HL-60 (cell line): ENCODE data around the gene KCNN4.

Experiments
- DNase-seq, 2 experiments: peaks; one replicate each; pipeline ENCODE4 v3.0.0-alpha.2; 2010 to 2020; ENCODE audit warnings: low read depth in 1 of 2, low spot score in 1 of 2
- H3K27ac ChIP-seq: fragments of 250-450 bp; sonication (Bioruptor Pico); replicated peaks from 2 replicates; pipeline ENCODE4 v1.5.1; 2020; ENCODE audit warnings: mild to moderate bottlenecking, moderate library complexity
- H3K27me3 ChIP-seq: fragments of 250-450 bp; sonication (Bioruptor Pico); 2 replicates; pipeline ENCODE4 v1.5.1; 2021; ENCODE audit warnings: mild to moderate bottlenecking, moderate library complexity; ENCODE audit not compliant: insufficient read depth, poor library complexity, severe bottlenecking
- H3K4me3 ChIP-seq: replicated peaks from 2 replicates; pipeline ENCODE4 v1.5.1; 2011; ENCODE audit warnings: mild to moderate bottlenecking, control low read depth, low read length; ENCODE audit not compliant: insufficient read depth
- GABPA ChIP-seq: IDR thresholded peaks from 2 replicates; pipeline ENCODE4 v1.6.1; 2012; ENCODE audit warnings: low read depth
- POLR2AphosphoS5 ChIP-seq: IDR thresholded peaks from 2 replicates; pipeline ENCODE4 v1.6.1; 2012; ENCODE audit warnings: low read depth
- SPI1 ChIP-seq: IDR thresholded peaks from 2 replicates; pipeline ENCODE4 v1.6.1; 2012; ENCODE audit warnings: low read depth, mild to moderate bottlenecking, borderline replicate concordance
- TF ChIP-seq, protein P1 (sequence below): IDR thresholded peaks from one replicate; pipeline ENCODE4 v1.5.1; 2011; ENCODE audit warnings: low read length, control low read depth, inconsistent platforms; ENCODE audit not compliant: insufficient read depth
- TF ChIP-seq, protein P2 (sequence below): IDR thresholded peaks from 2 replicates; pipeline ENCODE4 v1.6.1; 2012; ENCODE audit warnings: low read depth; ENCODE audit not compliant: insufficient replicate concordance

KCNN4 gene

DNA sequence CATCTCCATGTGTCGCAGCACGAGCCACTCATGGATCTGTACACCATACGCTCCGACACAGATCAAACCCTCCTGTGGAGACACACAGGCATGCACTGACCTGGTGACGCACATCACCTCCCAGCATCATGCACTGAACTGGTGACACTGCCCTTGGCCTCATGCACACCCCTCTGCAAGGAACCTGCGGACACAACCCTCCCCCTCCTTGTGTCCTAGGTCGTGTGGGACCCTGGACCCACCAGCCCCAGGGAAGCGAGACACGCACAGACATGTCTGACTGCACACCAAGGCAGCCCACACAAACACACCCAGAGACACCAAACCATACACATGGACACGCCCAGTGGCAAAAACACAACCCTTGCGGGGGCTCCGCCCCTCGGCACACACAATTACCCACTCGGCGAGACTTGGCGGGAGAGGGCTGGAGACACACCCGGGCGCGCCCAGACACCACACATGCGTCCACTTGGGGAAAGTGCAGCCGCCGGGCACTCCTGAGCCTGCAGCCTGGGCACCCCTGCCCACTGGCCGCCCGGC, 2.0 kb upstream of the KCNN4 start:
- DNase-seq, result no peak
- TF ChIP-seq, protein P1, sequence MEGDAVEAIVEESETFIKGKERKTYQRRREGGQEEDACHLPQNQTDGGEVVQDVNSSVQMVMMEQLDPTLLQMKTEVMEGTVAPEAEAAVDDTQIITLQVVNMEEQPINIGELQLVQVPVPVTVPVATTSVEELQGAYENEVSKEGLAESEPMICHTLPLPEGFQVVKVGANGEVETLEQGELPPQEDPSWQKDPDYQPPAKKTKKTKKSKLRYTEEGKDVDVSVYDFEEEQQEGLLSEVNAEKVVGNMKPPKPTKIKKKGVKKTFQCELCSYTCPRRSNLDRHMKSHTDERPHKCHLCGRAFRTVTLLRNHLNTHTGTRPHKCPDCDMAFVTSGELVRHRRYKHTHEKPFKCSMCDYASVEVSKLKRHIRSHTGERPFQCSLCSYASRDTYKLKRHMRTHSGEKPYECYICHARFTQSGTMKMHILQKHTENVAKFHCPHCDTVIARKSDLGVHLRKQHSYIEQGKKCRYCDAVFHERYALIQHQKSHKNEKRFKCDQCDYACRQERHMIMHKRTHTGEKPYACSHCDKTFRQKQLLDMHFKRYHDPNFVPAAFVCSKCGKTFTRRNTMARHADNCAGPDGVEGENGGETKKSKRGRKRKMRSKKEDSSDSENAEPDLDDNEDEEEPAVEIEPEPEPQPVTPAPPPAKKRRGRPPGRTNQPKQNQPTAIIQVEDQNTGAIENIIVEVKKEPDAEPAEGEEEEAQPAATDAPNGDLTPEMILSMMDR, result no peak
- TF ChIP-seq, protein P2, sequence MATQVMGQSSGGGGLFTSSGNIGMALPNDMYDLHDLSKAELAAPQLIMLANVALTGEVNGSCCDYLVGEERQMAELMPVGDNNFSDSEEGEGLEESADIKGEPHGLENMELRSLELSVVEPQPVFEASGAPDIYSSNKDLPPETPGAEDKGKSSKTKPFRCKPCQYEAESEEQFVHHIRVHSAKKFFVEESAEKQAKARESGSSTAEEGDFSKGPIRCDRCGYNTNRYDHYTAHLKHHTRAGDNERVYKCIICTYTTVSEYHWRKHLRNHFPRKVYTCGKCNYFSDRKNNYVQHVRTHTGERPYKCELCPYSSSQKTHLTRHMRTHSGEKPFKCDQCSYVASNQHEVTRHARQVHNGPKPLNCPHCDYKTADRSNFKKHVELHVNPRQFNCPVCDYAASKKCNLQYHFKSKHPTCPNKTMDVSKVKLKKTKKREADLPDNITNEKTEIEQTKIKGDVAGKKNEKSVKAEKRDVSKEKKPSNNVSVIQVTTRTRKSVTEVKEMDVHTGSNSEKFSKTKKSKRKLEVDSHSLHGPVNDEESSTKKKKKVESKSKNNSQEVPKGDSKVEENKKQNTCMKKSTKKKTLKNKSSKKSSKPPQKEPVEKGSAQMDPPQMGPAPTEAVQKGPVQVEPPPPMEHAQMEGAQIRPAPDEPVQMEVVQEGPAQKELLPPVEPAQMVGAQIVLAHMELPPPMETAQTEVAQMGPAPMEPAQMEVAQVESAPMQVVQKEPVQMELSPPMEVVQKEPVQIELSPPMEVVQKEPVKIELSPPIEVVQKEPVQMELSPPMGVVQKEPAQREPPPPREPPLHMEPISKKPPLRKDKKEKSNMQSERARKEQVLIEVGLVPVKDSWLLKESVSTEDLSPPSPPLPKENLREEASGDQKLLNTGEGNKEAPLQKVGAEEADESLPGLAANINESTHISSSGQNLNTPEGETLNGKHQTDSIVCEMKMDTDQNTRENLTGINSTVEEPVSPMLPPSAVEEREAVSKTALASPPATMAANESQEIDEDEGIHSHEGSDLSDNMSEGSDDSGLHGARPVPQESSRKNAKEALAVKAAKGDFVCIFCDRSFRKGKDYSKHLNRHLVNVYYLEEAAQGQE, result no peak
- no peak for TF ChIP-seq SPI1
- TF ChIP-seq GABPA, result no peak
- Histone ChIP-seq H3K27ac (no peak overlapping the region), H3K27me3 (no peaks in the 10 kb centered on the region), H3K4me3 (no peak overlapping the region)

DNA sequence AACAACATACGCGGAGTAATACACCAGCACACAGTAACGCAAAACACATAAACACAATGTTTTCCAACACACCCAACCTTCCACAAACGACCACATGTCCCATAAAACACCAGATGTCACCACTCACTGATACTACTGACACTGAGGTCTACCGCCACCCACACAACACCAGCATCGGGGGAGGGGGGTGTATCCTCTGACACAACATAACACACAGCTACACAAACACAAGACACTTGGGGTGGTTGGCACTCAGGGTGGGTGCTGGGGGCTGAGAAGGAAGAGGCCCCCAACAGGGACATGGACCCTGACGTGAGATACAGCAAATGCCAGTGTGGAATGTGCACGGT, 1.5 kb upstream of the KCNN4 start:
- H3K27ac ChIP-seq, result no peak overlapping the region

DNA sequence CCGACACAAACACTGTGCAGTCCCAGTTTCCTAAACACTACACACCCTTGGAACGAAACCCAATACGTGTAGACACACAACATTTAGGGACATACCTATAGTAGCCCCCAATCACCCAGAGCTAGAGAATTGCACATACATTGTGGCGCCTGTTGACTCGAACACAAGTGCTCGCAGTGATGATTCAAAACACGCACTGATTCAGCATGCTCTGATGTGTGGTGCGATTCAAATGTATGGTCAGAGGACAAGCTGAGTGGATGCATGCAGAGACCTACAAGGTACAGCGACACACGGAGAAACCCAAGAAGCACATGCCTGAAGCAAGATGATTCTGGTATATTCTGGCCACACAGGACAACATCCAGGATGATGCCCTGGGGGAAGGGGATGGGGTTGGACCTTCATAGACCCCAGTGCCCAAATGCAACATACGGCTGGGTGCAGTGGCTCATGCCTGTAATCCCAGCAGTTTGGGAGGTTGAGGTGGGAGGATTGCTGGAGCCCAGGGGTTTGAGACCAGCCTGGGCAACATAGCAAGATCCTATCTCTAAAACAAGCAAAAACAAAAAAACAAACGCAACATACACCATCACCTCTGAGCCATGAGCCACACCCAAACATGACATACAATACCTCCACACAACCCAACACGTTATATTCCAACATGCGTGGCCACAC, 997 bp upstream of the KCNN4 start:
- no peaks in the 10 kb centered on the region for H3K27me3 ChIP-seq
- no peak overlapping the region for H3K4me3 ChIP-seq
- no peak overlapping the region for H3K27ac ChIP-seq
- no peak for DNase-seq
- TF ChIP-seq SPI1 (no peak), GABPA (no peak)
- TF ChIP-seq, protein P1, result no peak
- TF ChIP-seq, protein P2, result no peak

More for the DNA sequence above, 1.5 kb upstream of the KCNN4 start:
- no peak for TF ChIP-seq POLR2AphosphoS5
- TF ChIP-seq SPI1, result no peak
- TF ChIP-seq, protein P1, result no peak
- no peak for TF ChIP-seq GABPA
- TF ChIP-seq, protein P2, result no peak
- no peak for DNase-seq
- no peaks in the 10 kb centered on the region for H3K27me3 ChIP-seq
- no peak overlapping the region for H3K4me3 ChIP-seq
